SHP77 (cell line): Measurements from ENCODE around the gene ZNF316.
"Not testable (repeated sequence)": the region's sequence is repeated elsewhere in the genome, so short reads cannot be mapped to it uniquely, and the experiment has no call there.

Experiments
- DNase-seq, 2 experiments: peaks; one replicate each; lab custom pipeline; 2025; lab: John Stamatoyannopoulos, UW

ZNF316 gene

GRCh38 chr7:6621195-6622133 is 15.7 kb upstream of the ZNF316 start:
- no peak for DNase-seq

DNA sequence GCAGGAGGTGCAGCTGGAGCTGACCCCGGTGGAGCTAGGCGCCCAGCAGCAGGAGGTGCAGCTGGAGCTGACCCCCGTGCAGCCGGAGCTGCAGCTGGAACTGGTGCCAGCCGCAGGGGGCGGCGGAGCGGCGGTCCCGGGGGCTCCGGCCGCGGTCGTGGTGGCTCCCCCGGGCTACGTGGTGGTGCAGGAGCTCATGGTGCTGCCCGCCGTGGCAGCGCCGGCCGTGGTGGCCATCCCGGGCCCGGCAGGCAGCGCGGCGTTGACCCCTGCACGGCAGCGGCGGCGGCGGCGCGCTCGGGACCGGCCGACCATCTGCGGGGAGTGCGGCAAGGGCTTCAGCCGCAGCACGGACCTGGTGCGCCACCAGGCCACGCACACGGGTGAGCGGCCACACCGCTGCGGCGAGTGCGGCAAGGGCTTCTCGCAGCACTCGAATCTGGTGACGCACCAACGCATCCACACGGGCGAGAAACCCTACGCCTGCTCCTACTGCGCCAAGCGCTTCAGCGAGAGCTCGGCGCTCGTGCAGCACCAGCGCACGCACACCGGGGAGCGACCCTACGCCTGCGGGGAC is 14.9 kb upstream of the ZNF316 start:
- no peak for DNase-seq

DNA sequence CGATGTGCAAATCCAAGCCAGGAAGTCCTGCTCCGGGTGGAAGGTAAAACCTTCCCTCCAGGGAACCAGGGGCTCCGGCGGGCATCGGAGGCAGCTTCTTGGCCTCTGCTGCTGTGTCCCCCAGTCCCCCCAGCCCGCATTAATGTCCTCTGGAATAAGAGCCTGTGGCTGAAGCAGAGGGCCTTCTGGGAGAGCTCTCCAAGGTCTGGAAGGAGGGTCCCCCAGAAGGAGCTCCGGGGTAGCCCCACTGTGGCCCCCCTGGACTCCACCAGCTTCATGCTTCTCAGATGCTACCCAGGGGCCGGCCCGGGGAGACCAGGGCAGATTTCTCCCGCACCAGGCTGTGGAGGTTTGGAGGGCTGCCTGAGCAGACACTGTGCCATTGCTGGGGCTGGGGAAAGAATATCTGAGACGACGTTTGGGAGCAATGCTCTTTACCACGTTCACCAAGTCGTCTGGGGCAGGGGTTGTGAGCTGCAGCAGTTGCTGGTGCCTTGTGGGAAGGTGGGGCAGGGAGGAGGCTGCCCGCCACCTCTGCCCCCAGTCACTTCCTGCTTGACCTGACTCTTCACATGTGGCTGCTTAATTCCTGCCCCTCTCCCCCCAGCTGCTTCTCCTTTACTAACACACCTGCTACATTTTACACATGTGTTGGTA is 13.4 kb upstream of the ZNF316 start:
- DNase-seq, result no peak

- DNase-seq, result no peak
These were observed 12.9 kb upstream of the ZNF316 start for GRCh38 chr7:6624246-6624611.

DNA sequence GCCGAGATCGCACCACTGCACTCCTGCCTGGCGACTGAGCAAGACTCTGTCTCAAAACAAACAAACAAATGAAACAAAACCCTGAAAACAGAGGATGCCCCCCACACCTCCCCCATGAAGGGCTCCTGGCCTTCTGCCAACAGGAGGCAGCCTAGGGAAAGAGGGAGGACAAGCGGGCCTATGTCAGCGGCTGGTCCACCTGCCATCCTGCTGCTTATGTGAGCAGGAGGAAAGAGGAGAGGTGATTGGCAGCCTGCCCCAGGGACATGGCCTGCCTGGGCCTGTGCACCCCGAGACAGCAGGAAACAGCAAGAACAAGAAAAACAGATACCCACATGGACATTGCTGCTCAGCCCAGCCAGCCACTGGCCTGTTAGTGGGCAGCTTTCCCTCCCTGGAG is 9.1 kb upstream of the ZNF316 start:
- DNase-seq, result peak; percentile 60 to 84

GRCh38 chr7:6630007-6630849 is 6.9 kb upstream of the ZNF316 start:
- no peak for DNase-seq

GRCh38 chr7:6631605-6632004 is 5.5 kb upstream of the ZNF316 start:
- DNase-seq, result no peak

DNA sequence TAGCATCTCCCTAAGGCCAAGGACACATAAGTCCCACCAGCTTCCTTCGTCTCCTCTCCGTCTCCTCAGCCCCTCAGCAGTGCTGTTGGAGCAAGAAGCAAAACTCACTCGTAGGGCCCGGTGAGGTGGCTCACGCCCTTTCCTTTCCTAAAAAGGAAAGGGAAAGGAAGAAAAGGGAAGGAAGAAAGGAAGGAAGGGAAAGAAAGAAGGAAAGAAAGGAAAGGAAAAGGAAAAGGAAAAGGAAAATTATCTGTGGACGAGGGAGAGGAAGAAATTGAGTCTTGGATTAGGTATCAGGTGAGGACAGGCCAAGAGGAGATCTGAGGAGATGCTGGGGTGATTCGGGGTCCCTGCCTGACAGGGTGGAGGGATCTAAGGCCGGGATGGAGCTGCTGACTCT is 3.1 kb upstream of the ZNF316 start:
- no peak for DNase-seq

DNA sequence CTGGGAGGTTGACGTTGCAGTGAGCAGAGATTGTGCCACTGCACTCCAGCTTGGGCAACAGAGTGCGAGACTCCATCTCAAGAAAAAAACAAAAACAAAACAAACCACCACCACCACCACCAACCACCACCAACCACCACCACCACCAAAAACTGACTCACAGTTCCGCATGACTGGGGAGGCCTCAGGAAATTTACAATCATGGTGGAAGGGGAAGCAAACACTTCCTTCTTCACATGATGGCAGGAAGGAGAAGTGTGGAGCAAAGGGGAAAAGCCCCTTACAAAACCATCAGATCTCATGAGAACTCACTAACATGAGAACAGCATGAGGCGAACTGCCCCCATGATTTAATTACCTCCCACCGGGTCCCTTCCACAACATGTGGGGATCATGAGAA is 2.1 kb upstream of the ZNF316 start:
- not testable (repeated sequence) for DNase-seq

GRCh38 chr7:6637544-6638229 is 569 bp downstream of the ZNF316 start:
- DNase-seq, result peak in 1 of 2 experiments; percentile 42

DNA sequence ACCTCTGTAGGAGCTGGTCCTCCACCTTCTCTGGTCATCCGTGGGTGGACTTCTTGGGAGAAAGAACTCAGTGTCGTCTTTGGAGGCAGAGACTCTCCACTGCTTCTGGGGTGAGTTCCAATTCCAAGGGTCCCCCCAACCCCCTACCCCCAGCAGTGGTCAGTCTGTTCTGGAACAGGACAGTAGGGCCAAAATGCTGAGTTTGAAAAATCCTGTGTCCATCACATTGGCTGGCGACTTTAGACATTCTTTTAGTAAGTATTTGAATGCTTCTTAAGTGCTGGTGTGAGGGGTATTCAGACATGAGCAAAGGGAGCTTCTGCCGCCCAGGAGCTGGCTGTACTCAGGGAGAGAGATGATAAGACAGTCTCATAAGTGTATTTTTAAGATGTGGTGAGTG is 1.9 kb downstream of the ZNF316 start:
- DNase-seq, result no peak

- DNase-seq, result no peak
These were observed 2.5 kb downstream of the ZNF316 start for GRCh38 chr7:6639627-6640026.

DNA sequence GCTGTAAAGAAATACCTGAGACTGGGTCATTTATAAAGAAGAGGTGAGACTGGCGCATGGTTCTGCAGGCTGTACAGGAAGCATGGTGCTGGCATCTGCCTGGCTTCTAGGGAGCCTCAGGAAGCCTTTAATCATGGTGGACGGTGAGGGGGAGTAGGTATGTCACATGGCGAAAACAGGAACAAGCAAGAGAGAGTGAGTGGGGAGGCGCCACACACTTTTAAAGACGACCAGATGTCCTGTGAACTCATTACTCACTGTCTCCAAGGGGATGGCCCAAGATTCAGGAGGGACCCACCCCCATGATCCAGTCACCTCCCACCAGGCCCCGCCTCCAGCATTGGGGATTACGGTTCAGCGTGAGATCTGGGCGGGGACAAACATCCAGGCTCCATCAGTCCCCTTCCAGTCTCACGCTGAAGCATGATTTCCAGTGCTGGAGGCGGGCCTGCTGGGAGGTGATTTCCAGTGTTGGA is 3.2 kb downstream of the ZNF316 start:
- DNase-seq, result no peak

DNA sequence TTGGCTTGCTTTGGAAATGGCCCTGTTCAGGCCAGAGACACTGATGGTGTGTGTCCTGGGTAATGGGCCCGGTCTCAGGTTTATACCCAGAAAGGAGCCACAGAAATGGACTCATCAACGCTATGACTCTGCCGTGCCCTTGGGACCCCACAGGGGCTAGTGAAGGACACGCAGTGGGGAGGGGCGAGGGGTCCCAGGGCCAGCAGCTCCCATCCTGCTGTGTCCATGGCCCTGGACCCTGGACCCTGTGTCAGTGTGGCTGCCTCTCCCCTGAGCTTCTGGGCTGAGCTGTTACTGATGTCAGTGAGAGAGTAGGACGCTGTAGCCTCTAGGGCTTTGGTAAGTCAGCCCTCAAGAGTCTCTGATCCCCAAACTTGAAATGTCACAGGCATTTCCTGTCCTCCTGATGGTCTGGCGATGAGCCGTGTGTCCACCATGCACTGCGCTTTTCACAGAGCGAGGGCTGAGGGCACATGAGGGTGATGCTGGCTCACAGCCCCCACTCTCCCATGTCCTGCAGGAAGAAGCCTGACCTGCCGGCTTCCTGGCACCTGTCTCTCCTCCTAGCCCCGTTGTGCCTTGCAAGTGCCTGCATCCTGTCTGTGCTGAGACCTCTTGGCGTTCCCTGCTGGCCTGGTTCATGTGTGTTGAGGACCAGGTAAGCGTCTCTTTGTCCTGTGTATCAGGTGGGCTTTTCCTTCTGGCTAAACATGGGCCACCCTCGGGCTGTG is 4.4 kb downstream of the ZNF316 start:
- DNase-seq, result no peak

GRCh38 chr7:6642239-6642839 is 5.2 kb downstream of the ZNF316 start:
- no peak for DNase-seq

- no peak for DNase-seq
These were observed 5.9 kb downstream of the ZNF316 start for GRCh38 chr7:6642861-6643640.

DNA sequence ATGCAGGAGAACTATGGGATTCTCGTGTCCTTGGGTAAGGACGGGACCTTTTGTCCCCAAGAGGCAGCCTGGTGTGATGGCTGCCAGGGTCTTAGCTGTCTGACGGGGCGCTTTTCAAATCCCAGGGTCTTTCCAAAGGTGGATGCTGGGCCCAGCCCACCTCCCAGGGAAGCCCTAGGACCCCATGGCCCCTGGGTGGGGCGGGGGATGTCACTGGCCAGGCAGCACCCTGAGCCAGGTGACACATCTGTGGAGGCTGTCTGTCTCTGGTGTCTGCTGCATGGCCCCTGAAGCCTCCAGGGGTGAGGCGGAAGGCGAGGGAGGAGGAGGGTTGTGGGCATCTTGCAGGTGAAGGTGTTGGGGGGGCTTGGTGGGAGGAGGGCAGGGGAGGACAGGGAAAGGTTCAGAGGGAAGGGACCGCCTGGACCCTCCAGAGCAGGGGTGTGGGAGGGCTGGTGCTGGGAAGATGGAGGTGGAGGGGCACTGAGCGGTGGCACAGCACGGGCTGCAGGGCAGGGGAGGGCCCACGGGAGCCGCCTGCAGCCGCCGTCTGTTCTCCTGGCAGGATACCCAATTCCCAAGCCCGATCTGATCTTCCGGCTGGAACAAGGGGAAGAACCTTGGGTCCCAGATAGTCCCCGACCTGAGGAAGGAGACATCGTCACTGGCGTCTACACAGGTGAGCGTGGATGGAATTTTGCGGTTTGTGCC is 7.0 kb downstream of the ZNF316 start:
- no peak for DNase-seq

DNA sequence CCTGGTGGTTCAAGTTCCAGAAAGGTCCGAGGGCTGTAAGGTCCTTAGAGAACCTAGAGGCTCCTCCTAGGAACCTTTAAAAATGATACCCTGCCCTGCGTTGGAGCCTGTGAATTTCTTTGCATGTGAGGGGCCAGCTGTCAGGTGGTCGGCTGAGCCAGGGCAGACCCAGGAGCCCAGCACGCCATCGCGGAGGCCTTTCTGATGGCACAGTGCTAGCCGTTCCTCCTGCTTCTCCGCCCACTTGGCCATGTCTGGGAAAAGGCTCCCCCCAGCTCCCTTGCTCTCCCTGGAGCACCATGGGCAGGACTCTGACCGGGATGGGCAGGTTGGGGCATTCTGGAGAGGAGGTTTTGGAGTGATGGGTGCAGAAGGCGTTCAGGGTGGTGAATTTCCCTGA is 7.6 kb downstream of the ZNF316 start:
- no peak for DNase-seq

- no peak for DNase-seq
These were observed 9.3 kb downstream of the ZNF316 start for GRCh38 chr7:6646465-6646864.
